Measurements from ENCODE around the gene CENPC.

DNA sequence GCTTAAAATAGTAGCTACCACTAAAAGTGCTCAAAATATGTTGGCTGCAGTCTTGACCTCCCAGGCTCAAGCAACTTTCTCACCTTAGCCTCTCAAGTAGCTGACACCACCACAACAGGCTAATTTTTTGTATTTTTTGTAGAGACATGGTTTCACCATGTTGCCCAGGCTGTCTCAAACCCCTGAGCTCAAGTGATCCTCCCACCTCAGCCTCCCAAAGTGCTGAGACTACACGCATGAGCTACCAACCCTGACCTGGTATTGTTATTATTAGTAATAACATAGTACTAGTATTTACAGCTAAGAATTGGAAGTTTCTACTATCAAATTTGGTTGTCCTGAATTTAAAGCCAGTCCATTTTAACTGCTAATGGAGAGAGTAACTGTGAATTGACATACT is 31.2 kb upstream of the CENPC start:
- TF ChIP-seq, protein P1, sequence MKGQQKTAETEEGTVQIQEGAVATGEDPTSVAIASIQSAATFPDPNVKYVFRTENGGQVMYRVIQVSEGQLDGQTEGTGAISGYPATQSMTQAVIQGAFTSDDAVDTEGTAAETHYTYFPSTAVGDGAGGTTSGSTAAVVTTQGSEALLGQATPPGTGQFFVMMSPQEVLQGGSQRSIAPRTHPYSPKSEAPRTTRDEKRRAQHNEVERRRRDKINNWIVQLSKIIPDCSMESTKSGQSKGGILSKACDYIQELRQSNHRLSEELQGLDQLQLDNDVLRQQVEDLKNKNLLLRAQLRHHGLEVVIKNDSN (IDR thresholded peaks at IDR 0.05; ENCODE audit: borderline replicate concordance, low read depth): no peak
- TF ChIP-seq, protein P2, sequence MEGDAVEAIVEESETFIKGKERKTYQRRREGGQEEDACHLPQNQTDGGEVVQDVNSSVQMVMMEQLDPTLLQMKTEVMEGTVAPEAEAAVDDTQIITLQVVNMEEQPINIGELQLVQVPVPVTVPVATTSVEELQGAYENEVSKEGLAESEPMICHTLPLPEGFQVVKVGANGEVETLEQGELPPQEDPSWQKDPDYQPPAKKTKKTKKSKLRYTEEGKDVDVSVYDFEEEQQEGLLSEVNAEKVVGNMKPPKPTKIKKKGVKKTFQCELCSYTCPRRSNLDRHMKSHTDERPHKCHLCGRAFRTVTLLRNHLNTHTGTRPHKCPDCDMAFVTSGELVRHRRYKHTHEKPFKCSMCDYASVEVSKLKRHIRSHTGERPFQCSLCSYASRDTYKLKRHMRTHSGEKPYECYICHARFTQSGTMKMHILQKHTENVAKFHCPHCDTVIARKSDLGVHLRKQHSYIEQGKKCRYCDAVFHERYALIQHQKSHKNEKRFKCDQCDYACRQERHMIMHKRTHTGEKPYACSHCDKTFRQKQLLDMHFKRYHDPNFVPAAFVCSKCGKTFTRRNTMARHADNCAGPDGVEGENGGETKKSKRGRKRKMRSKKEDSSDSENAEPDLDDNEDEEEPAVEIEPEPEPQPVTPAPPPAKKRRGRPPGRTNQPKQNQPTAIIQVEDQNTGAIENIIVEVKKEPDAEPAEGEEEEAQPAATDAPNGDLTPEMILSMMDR (IDR thresholded peaks at IDR 0.05): no peak
- TF ChIP-seq TEAD4 (IDR thresholded peaks at IDR 0.05; ENCODE audit: borderline replicate concordance, insufficient read depth) (no peak), MXI1 (IDR thresholded peaks at IDR 0.05; ENCODE audit: low read depth, low read length) (no peak), TCF12 (IDR thresholded peaks at IDR 0.05) (no peak)

Measured in SK-N-SH (cell line).